ENCODE data around the gene WTAP.
"Not testable (repeated sequence)": the region's sequence is repeated elsewhere in the genome, so short reads cannot be mapped to it uniquely, and the experiment has no call there.

Gene WTAP

GRCh38 chr6:159788276-159788675 lies 61.0 kb downstream of the WTAP start:
- H3K4me3 ChIP-seq (ENCODE audit: low read length), result peak overlapping the region; percentile 97
- TF ChIP-seq ZNF274 (IDR thresholded peaks at IDR 0.05; ENCODE audit: low read depth, low read length), result no peak

DNA sequence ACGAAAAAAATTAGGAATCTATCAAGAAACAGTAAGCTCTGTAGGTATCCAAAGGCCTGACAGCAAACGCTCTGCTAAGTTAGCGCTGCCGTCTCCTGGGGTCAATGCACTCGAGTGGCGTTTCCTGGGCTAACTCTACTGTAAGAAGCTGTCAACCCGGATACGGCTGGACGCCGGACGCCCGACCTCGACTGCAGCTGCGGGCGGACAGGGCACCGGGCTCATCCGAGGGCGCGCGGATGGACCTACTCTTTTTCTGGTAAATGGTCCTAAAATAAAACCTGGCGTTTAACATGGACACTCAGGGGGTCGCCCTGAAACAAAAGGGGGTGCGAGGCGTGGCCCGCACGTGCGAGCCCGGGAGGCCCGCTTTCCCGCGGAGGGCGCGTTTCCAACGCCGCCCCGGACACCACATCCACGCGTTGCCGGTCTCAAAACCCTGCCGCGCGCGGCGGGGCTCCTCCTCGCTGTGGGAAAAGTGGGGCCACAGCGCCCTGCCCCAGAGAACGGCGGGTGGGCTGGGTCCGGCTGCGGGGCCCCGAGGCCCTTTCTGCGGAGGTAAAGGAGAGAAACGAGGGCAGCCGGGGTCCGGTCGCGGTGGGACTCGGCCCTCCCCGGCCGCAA lies 61.6 kb downstream of the WTAP start:
- H3K4me3 ChIP-seq (ENCODE audit: low read length), result peak overlapping the region; percentile 97
- no peak for TF ChIP-seq ZNF274 (IDR thresholded peaks at IDR 0.05; ENCODE audit: low read depth, low read length)

GRCh38 chr6:159789377-159790148 lies 62.3 kb downstream of the WTAP start, which contains the start of gene TCP1:
TSS of gene TCP1 (minus strand) at chr6:159789602. CDS start at chr6:159789468, 134 bp downstream.
- no peak for TF ChIP-seq ZNF274 (IDR thresholded peaks at IDR 0.05; ENCODE audit: low read depth, low read length)
- H3K4me3 ChIP-seq (ENCODE audit: low read length), result peak within 1 kb of the TSS; percentile 97

DNA sequence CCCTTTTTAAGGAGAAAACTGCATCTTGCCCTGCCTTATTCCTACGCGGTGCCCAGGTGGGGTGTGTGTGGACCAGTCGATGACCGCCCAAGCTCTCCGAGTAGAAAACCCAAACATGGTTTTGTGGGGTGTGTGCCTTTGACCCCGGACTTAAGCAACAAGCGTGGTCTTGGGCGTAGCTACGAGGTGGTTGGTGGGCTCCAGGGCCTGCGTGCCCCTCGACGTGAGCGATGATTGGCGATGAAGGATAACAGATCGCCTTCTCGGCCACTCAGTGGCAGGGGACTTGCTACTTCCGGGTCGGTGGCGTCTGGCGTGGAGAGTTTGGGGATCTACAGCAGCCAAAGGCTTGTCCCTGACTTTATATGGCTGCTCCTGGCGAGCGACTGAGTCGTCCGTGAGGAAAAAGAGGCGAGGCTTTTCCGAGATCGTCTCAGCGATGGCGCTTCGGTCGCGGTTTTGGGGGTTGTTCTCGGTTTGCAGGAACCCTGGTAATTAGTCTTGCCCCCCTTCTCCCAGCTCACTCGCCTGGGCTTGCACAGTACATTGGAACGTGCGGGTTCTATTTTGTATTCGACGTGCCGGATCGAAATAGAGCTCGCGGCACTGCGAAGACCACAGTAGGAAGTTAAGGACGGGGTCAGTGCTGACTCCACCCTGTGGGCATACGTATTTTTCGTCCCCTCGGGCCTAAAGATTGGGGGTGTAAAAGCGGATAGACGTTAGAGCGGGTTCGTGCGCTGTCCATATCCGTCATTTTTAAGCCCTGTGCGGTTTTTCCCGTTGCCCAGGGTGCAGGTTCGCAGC lies 63.0 kb downstream of the WTAP start, which contains the start of gene MRPL18:
TSS of gene MRPL18 (plus strand) at position 319 of the 807 bp plus-strand sequence. CDS start at position 440, 121 bp downstream.
- peak within 1 kb of the TSS; percentile 97 for H3K4me3 ChIP-seq (ENCODE audit: low read length)
- TF ChIP-seq ZNF274 (IDR thresholded peaks at IDR 0.05; ENCODE audit: low read depth, low read length), result no peak

DNA sequence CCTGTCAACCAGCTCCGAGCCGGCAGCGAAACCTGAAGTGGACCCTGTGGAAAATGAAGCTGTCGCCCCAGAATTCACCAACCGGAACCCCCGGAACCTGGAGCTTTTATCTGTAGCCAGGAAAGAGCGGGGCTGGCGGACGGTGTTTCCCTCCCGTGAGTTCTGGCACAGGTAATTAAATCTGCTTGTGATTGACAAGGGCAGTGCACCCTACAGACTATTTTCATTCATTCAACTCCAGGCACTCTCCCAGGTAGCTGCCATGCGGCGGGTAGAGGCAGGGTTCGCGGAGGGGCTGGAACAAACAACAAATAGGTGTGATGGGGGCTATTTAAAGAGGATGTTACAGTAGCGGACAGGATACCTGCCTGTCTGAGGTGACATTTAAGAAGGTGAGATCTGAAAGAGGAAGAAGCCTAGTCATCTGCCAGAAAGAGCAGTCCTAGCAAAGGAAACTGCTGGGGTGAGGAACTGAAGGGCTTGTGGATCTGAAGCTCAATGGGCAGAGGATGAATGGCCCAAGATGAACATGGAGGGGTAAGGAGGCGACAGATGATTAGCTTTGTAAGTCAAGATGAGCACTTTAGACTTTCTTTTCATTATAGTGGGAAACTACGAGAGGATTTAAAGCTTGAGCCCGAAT lies 63.8 kb downstream of the WTAP start:
- peak overlapping the region; percentile 88 for H3K4me3 ChIP-seq (ENCODE audit: low read length)

GRCh38 chr6:159794976-159795375 lies 67.7 kb downstream of the WTAP start:
- not testable (repeated sequence) for H3K4me3 ChIP-seq (ENCODE audit: low read length)

More for the DNA sequence above, 63.8 kb downstream of the WTAP start:
- TF ChIP-seq ZNF274 (IDR thresholded peaks at IDR 0.05; ENCODE audit: low read depth, low read length), result no peak

- TF ChIP-seq ZNF274 (IDR thresholded peaks at IDR 0.05; ENCODE audit: low read depth, low read length), result no peak
- no peak overlapping the region for H3K4me3 ChIP-seq (ENCODE audit: low read length)
These were observed 70.2 kb downstream of the WTAP start for GRCh38 chr6:159797554-159797953.

DNA sequence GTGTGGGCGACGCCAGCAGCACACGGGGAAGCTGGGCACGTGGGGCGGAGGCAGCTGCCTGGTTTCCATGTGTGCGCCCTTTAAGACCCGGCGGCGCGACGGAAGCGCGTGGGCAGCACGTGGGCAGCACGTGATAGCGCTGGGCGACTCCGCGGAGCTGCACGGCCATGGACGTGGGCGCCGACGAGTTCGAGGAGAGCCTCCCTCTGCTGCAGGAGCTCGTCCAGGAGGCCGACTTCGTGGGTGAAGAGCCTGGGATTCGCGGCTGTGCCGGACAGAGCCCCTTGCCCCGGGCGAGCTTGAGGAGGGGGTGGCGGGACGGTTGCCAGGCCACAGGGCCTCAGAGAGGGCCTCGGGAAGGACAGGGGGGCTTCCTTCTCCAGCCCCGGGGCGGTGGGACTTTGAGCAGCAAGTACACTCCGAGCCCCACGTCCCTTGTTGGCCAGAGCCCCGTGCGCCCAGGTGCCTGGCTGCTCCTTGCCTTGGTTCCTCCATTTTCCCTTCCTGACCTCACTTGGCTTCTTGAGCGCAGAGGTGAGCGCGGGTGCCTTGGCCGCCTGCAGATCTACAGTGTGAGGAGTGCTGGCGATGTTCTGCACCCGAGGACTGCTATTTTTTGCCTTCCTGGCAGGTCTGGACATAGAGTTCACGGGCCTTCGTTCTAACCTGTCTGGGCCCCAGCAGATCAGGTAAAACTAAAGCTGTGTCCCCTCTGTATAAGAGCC lies 73.0 kb downstream of the WTAP start, which contains the start of gene PNLDC1:
TSS of gene PNLDC1 (plus strand) at position 136 of the 725 bp plus-strand sequence. CDS start at position 168, 32 bp downstream.
- H3K4me3 ChIP-seq (ENCODE audit: low read length), result peak within 1 kb of the TSS; percentile 68; the same call in 1 of the 2 replicates

DNA sequence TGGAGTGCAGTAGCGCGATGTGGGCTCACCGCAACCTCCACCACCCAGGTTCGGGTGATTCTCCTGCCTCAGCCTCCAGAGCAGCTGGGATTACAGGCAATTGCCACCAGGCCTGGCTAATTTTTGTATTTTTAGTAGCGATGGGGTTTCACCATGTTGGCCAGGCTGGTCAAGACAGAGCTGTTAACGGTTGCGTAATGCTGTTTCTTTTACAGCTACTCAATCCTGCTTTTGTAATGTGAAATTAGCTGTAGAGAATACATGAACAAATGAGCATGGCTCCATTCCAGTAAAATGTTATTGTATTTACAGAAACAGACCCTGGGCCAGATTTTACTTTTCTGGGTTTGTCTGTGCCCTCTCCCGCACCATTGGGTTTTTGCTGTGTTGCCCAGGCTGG lies 74.6 kb downstream of the WTAP start:
- no peak for TF ChIP-seq ZNF274 (IDR thresholded peaks at IDR 0.05; ENCODE audit: low read depth, low read length)
- no peak overlapping the region for H3K4me3 ChIP-seq (ENCODE audit: low read length)

More for the DNA sequence above, 73.0 kb downstream of the WTAP start, which contains the start of gene PNLDC1:
- no peak for TF ChIP-seq ZNF274 (IDR thresholded peaks at IDR 0.05; ENCODE audit: low read depth, low read length)

DNA sequence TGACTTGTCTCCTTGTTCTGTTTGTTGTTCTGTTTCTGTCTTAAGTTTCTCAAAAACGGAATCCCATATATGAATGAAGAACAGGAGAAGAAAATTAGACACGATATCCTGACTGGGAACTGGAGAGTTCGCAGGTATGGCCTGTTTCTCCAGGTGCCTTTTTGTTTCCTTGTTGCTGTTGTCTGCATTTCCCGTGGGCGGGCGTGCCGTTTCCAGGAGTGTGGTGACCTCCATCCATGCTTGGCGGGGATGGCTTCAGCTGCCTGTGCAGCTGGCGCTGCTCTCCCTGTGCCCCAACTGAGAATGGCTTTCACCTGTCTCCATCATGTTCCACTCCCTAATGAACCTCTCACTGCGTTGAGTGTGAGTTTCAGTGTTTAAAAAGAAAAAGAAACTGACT lies 77.2 kb downstream of the WTAP start:
- H3K4me3 ChIP-seq (ENCODE audit: low read length), result no peak overlapping the region
- TF ChIP-seq ZNF274 (IDR thresholded peaks at IDR 0.05; ENCODE audit: low read depth, low read length), result no peak

- H3K4me3 ChIP-seq (ENCODE audit: low read length), result no peak overlapping the region
- TF ChIP-seq ZNF274 (IDR thresholded peaks at IDR 0.05; ENCODE audit: low read depth, low read length), result no peak
These were observed 78.2 kb downstream of the WTAP start for GRCh38 chr6:159805440-159806020.
